Immature natural killer cell (primary cell): Measurements from ENCODE around the gene TNNI3K. TPM values are rescaled to one million over a fixed set of nuclear protein-coding genes. Genes with fewer than 3 reads are reported as not detected.
"Not testable (repeated sequence)": the region's sequence is repeated elsewhere in the genome, so short reads cannot be mapped to it uniquely, and the experiment has no call there.

Source experiments
- DNase-seq, 3 donors: peaks; one replicate each; pipeline ENCODE4 v3.0.0; 2022; ENCODE audit warnings: mixed read lengths in 1 of 3
- H3K27ac Mint-ChIP-seq, 6 donors: one replicate each; pipeline ENCODE4 v1.8.0; 2020; ENCODE audit warnings: mixed read lengths in 6 of 6, mild to moderate bottlenecking in 5 of 6, inconsistent platforms in 4 of 6, moderate library complexity in 3 of 6
- H3K27me3 Mint-ChIP-seq, 3 donors: one replicate each; pipeline ENCODE4 v1.8.0; 2020 to 2021; ENCODE audit warnings: low read depth in 3 of 3, mild to moderate bottlenecking in 3 of 3, mixed read lengths in 3 of 3, moderate library complexity in 3 of 3, inconsistent platforms in 1 of 3
- H3K36me3 Mint-ChIP-seq, 3 donors: one replicate each; pipeline ENCODE4 v1.8.0; 2020; ENCODE audit warnings: mixed read lengths in 3 of 3, inconsistent platforms in 2 of 3, mild to moderate bottlenecking in 2 of 3
- H3K4me1 Mint-ChIP-seq, 2 donors: one replicate each; pipeline ENCODE4 v1.8.0; 2020; ENCODE audit warnings: inconsistent platforms in 2 of 2, mild to moderate bottlenecking in 2 of 2, mixed read lengths in 2 of 2, moderate library complexity in 1 of 2
- H3K4me3 Mint-ChIP-seq, 5 donors: one replicate each; pipeline ENCODE4 v1.8.0; 2020; ENCODE audit warnings: mild to moderate bottlenecking in 5 of 5, mixed read lengths in 5 of 5, inconsistent platforms in 3 of 5, moderate library complexity in 3 of 5
- H3K9me3 Mint-ChIP-seq, 6 donors: one replicate each; pipeline ENCODE4 v1.8.0; 2020; ENCODE audit warnings: mild to moderate bottlenecking in 6 of 6, mixed read lengths in 6 of 6, inconsistent platforms in 4 of 6, moderate library complexity in 3 of 6
- polyA plus RNA-seq, 3 donors: library from polyadenylated mRNA; unstranded; fragments of 300-500 nt; fragmentation: Illumina TruSeq; gene quantifications; one replicate each; pipeline ENCODE4 v1.2.3, GENCODE V29; 2021

Gene TNNI3K
- polyA plus RNA-seq, 3 donors from 2014 or later: not detected

DNA sequence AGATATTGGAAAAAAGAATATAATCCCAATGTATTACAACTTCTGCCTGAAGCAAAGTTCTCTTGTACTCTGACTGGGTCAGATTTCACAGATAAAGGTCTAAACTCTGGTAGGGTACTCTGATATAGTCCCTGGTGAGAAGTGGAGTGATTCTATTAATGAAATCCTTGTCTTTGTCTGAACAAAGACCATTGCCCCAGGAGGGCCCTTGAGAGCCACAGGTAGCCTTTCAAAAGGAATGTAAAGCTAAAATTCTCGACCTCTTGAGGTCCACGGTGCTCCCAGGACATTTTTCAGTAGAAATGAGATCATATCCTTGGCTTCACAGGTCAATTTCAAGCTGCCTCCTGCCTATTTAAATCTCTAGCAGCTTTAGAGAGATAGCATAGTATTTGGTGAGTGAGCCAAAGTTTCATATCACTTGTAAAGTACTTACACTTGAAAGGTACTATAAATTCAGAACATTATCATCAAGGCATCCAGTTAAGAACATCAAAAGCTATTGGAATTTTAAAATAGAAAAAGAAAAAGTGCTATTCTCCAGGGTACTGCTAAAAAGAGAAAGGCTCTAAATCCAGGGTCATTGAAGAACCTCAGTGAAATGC lies 10.1 kb downstream of the TNNI3K start:
- peaks cover 0 to 5% (median 0%) of the 10 kb centered on the region in 3 donors for H3K36me3 Mint-ChIP-seq
- no peak overlapping the region for H3K4me3 Mint-ChIP-seq
- no peaks in the 10 kb centered on the region for H3K4me1 Mint-ChIP-seq
- peaks cover 0 to 4% (median under 1%) of the 10 kb centered on the region in 6 donors for H3K9me3 Mint-ChIP-seq
- H3K27ac Mint-ChIP-seq: no peak overlapping the region
- no peak for DNase-seq
- peaks cover 0 to 4% (median 0%) of the 10 kb centered on the region in 3 donors for H3K27me3 Mint-ChIP-seq

DNA sequence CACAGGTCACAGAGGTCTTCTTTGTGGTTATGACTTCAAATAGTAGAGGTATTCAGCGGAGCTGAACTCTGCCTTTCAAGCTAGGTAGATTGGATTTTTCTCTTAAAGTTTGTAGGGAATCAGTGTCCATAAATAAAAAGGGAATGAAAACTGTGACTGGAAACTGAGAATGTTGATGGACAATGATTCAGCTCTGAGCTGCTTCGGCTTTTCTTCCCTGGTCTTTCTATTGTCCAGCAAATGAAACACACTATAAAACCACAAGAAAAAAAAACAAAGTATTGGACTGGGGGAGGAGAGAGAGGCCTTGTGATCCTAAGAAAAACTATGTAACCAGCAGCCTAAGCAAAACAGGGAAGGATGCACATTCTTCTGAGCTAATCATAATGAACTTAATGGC lies 11.1 kb downstream of the TNNI3K start:
- H3K4me3 Mint-ChIP-seq: no peak overlapping the region
- peaks cover 0 to 5% (median 0%) of the 10 kb centered on the region in 3 donors for H3K36me3 Mint-ChIP-seq
- no peak for DNase-seq
- H3K27ac Mint-ChIP-seq: no peak overlapping the region
- H3K27me3 Mint-ChIP-seq: peaks cover 0 to 4% (median 0%) of the 10 kb centered on the region in 3 donors
- H3K9me3 Mint-ChIP-seq: peaks cover 0 to 4% (median under 1%) of the 10 kb centered on the region in 6 donors
- no peaks in the 10 kb centered on the region for H3K4me1 Mint-ChIP-seq

DNA sequence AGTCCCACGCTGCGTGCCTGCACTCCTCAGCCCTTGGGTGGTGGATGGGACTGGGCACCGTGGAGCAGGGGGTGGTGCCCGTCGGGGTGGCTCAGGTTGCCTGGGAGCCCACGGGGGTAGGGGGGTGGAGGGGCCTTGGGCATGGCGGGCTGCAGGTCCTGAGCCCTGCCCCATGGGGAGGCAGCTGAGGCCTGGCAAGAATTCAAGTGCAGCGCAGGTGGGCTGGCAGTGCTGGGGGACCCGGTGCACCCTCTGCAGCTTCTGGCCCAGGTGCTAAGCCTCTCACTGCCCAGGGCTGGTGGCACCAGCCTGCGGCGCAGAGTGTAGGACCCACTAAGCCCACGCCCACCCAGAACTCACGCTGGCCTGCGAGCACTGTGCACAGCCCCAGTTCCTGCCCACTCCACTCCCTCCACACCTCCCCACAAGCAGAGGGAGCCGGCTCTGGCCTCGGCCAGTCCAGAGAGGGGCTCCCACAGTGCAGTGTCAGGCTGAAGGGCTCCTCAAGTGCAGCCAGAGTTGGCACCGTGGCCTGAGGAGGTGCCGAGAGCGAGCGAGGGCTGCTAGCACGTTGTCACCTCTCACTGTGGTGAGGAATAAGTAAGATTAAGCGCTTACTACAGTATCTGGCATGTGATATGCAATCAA lies 12.8 kb downstream of the TNNI3K start:
- peaks cover 0 to 2% (median 0%) of the 10 kb centered on the region in 3 donors for H3K27me3 Mint-ChIP-seq
- H3K36me3 Mint-ChIP-seq: no peaks in the 10 kb centered on the region
- no peaks in the 10 kb centered on the region for H3K4me1 Mint-ChIP-seq
- DNase-seq: no peak
- H3K9me3 Mint-ChIP-seq: peaks cover 0 to 4% (median 0%) of the 10 kb centered on the region in 6 donors
- no peak overlapping the region for H3K27ac Mint-ChIP-seq
- no peak overlapping the region for H3K4me3 Mint-ChIP-seq

DNA sequence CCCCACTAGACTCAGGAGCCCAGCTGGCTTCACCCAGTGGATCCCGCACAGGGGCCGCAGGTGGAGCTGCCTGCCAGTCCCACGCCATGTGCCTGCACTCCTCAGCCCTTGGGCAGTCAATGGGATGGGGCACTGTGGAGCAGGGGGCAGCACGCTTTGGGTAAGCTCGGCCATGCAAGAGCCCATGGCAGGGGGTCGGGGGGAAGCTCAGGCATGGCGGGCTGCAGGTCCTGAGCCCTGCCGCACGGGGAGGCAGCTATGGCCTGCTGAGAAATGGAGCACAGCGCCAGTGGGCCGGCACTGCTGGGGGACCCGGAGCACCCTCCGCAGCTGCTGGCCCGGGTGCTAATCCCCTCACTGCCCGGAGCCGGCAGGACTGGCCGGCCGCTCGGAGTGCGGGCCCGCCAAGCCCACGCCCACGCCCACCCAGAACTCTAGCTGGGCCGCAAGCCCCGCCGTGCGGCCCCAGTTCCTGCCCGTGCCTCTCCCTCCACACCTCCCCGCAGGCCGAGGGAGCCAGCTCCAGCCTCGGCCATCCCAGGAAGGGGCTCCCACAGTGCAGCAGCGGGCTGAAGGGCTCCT lies 18.1 kb downstream of the TNNI3K start:
- not testable (repeated sequence) for H3K27me3 Mint-ChIP-seq, H3K9me3 Mint-ChIP-seq, H3K4me1 Mint-ChIP-seq, H3K36me3 Mint-ChIP-seq, DNase-seq, H3K27ac Mint-ChIP-seq, H3K4me3 Mint-ChIP-seq

DNA sequence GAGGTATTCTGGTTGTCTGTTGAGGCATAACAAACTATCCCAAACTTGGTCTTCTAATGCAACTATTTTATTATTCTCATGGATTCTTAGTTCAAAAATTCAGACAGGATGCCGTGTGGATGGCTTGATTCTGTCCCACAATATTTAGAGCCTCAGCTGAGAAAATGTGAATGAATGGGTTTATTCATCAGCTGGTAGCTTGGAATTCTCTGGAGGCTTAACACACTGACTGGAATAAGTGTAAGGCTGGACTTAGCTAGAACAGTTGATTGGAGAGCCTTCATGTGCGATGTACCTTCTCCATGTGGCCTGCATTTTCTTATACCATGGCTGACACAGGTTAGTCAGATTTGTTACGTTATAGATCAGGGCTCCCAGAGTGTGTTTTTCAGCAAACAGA lies 30.8 kb downstream of the TNNI3K start:
- Mint-ChIP-seq H3K9me3 (peaks cover 0 to 9% (median 3%) of the 10 kb centered on the region in 6 donors), H3K4me3 (no peak overlapping the region), H3K4me1 (no peaks in the 10 kb centered on the region), H3K27me3 (no peaks in the 10 kb centered on the region), H3K27ac (no peak overlapping the region), H3K36me3 (peaks cover 0 to 4% (median 0%) of the 10 kb centered on the region in 3 donors)
- no peak for DNase-seq

DNA sequence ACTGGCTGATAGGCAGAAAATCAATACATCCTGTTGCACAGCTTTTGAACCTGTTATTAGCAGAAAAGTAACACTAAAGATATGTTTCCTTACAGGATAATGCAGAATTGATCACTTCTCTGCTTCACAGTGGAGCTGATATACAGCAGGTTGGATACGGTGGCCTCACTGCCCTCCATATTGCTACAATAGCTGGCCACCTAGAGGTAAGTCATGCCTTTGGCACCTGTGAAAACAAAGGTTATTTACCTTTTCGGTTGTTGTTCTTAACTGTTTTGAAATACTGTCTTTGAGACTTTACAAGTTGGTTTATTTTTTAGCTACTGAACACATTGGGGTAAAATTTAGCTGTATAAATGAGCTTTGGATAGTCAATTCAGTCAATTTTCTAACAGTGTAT lies 36.3 kb downstream of the TNNI3K start:
- H3K9me3 Mint-ChIP-seq: peaks cover 0 to 9% (median 3%) of the 10 kb centered on the region in 6 donors
- H3K4me3 Mint-ChIP-seq: no peak overlapping the region
- H3K27ac Mint-ChIP-seq: no peak overlapping the region
- no peaks in the 10 kb centered on the region for H3K4me1 Mint-ChIP-seq
- H3K36me3 Mint-ChIP-seq: no peaks in the 10 kb centered on the region
- H3K27me3 Mint-ChIP-seq: no peaks in the 10 kb centered on the region
- no peak for DNase-seq

DNA sequence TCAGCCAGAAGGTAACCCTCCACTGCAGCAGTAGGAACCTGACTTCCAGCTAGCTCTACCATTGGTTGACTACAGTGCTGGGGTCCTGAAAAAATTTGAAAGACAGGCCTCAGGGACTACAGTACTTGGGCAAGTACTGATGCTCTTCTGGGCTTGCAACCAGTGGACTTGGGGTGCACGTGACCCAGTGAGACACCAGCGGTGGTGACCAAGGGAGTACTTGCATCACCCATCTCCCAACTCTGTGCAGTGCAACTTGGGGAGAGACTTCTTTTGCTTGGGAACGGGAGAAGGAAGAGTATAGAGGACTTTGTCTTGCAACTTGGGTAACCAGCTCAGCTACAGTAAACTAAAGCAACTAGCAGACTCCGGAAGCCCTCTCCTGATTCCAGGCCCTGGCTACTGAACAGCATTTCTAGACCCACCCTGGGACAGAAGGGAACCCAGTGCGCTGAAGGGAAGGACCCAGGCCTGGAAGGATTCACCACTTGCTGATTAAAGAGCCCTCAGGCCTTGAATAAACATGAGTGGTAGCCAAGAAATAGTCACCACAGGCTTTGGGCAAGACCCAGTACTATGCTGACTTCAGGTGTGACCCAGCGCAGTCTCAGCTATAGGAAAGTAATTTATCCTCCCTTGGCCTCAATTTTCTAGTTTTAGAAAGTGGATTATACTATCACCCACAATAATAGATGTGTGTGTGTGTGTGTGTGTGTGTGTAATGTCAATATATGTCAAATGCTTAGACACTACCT lies 45.6 kb downstream of the TNNI3K start:
- Mint-ChIP-seq H3K27ac (no peak overlapping the region), H3K4me1 (no peaks in the 10 kb centered on the region), H3K27me3 (no peaks in the 10 kb centered on the region), H3K4me3 (no peak overlapping the region), H3K9me3 (peaks cover 0 to 9% (median 0%) of the 10 kb centered on the region in 6 donors), H3K36me3 (no peaks in the 10 kb centered on the region)
- DNase-seq: no peak

DNA sequence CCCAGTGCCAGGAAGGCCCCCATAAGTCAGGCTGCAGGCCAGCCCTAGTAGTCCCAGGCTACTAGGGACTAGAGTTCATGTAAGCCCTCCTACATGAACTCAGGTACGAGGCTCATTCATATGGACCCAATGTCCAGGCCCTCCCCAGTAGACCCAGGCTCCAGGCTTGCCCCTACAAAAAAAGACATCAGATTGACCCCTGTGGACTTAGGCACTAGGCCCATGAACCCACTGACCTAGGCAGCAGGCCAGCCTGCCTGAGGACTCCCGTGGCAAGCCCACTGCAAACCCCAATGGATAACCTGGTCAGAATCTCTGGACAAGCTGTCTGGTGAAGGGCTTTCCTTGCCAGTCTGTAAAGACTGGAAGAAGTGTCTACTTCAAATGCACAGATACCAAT lies 51.2 kb downstream of the TNNI3K start:
- peaks cover 1 to 20% (median 10%) of the 10 kb centered on the region in 6 donors for H3K9me3 Mint-ChIP-seq
- no peak for DNase-seq
- H3K27me3 Mint-ChIP-seq: no peaks in the 10 kb centered on the region
- no peaks in the 10 kb centered on the region for H3K4me1 Mint-ChIP-seq
- H3K36me3 Mint-ChIP-seq: no peaks in the 10 kb centered on the region
- no peak overlapping the region for H3K27ac Mint-ChIP-seq
- no peak overlapping the region for H3K4me3 Mint-ChIP-seq

DNA sequence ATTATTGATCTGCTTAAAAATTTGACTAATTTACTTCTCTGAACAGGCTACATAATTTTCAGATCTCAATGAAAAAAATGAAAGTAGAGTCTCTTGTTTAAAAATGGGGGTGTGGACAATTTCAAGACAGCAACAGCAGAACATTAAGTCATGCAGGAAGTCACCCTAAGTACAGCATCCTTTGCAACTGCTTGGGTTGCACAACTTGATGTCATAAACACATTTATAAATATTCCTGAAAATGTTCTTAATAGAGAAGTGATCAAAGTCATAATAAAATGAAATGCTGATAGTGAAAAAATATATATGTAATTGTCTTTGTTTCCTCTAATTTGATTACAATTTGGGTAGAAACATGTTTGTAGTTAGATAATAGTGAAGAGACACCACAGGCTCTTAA lies 79.3 kb downstream of the TNNI3K start:
- H3K9me3 Mint-ChIP-seq: peaks cover 6 to 18% (median 9%) of the 10 kb centered on the region in 6 donors
- no peak overlapping the region for H3K27ac Mint-ChIP-seq
- DNase-seq: no peak
- no peaks in the 10 kb centered on the region for H3K27me3 Mint-ChIP-seq
- H3K4me1 Mint-ChIP-seq: no peaks in the 10 kb centered on the region
- H3K4me3 Mint-ChIP-seq: no peak overlapping the region
- H3K36me3 Mint-ChIP-seq: peaks cover 0 to 2% (median 0%) of the 10 kb centered on the region in 3 donors

DNA sequence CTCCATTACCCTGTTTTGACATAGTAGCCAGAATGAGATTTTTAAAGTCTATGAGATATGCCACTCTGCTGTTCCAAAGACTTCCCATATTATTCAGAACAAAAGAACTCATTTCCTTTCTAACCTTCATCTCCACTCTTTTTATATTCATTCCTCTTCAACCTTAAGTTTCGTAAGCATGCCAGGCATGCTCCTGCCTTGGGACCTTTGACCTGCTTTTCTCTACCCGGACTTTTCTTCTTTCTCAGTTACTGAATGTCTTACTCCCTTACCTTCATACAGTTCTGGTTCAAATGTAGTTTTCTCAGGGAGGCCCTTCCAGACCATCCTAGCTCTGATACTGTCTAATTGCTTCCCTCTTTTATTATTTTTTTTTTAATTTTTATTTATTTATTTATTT lies 81.1 kb downstream of the TNNI3K start:
- Mint-ChIP-seq H3K4me3 (no peak overlapping the region), H3K4me1 (no peaks in the 10 kb centered on the region), H3K9me3 (peaks cover 2 to 13% (median 8%) of the 10 kb centered on the region in 6 donors), H3K27me3 (peaks cover 0 to 2% (median 0%) of the 10 kb centered on the region in 3 donors), H3K36me3 (no peaks in the 10 kb centered on the region), H3K27ac (no peak overlapping the region)
- no peak for DNase-seq

DNA sequence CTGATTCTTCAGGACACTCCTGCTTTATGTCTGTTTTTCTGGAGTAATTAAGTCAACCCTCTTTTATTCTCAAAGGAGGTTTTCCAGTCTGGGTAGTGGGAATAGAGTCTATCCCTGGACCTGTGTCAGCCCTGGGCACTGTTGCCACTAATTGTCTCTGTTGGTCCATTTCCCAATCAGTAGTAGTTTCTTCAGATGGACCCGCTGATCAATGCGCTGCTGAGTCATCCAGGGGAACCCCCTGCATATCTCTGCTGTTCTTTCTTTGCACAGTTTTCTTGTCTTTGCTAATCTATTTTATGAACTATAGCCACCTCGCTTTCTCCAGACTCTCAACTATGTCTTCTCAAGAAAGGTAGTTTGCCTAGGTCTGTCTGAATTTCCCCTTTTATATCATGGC lies 82.5 kb downstream of the TNNI3K start:
- no peak for DNase-seq
- Mint-ChIP-seq H3K36me3 (no peaks in the 10 kb centered on the region), H3K4me3 (no peak overlapping the region), H3K9me3 (peaks cover 2 to 14% (median 8%) of the 10 kb centered on the region in 6 donors), H3K4me1 (no peaks in the 10 kb centered on the region), H3K27me3 (peaks cover 0 to 2% (median 0%) of the 10 kb centered on the region in 3 donors), H3K27ac (no peak overlapping the region)

DNA sequence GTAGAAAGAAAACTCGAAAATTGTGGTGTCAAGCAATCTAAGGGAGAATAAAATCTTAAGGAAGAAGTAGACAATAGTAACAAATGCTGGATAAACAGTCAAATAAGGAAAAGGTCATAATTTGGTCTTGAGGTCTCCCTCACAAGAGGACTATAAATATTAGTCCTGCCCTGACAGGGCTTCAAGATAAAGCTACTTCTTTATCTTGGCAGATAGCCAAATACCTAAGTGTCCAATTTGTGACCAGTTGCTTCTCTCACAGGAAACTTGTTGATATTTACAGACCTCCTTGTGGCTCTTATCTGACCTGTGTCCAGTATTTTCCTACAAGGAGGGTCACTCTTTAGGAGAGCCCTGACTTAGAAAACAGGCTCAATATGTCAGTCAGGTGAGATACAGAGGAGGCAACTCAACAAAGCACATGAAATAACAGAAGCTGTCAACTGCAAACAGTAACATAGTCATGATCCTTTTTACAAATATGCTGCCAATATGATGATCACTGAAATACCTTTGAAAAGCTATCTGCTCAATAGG lies 88.8 kb downstream of the TNNI3K start:
- DNase-seq: no peak
- H3K36me3 Mint-ChIP-seq: no peaks in the 10 kb centered on the region
- peaks cover 0 to 2% (median 1%) of the 10 kb centered on the region in 3 donors for H3K27me3 Mint-ChIP-seq
- no peak overlapping the region for H3K27ac Mint-ChIP-seq
- H3K9me3 Mint-ChIP-seq: peaks cover 0 to 9% (median 3%) of the 10 kb centered on the region in 6 donors
- no peak overlapping the region for H3K4me3 Mint-ChIP-seq
- H3K4me1 Mint-ChIP-seq: no peaks in the 10 kb centered on the region

DNA sequence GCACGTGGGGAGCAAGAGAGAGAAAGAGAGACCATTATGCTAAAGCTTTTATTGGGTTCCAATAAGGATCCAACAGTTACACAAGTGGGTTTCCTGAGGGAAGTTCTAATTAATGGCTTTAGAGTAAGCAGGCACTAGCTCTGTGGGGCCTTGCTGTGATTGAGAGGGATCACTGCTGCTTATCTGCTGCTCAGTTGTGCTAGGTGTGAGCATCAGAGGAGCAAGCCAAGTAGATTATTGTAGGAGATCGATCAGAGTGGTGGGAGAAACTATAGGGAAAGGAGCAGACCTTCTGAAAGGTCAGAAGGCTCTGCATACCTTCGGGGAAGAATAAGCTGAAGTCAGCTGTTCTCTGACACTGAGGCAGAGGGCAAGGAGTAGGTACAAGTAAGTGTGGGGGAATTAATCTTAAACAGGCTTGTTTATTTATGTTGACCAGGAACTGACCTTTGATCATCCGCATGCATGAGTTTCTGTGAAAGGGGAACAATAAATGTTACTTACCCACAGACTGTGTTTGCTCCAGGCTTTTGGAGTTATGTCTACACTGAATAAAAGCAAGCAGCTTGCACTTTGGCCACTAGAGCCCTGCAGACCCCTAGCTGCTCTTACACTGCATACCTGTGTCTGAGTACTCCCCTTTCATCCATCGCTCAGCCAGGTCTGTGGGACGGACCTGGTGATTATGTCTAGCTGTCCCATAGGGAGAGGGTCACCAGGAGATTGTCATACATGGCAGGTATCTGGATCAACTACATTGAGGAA lies 89.7 kb downstream of the TNNI3K start:
- Mint-ChIP-seq H3K27ac (no peak overlapping the region), H3K27me3 (peaks cover 0 to 2% (median 1%) of the 10 kb centered on the region in 3 donors), H3K4me3 (no peak overlapping the region)

More for the DNA sequence above, 89.7 kb downstream of the TNNI3K start:
- peaks cover 0 to 9% (median 3%) of the 10 kb centered on the region in 6 donors for H3K9me3 Mint-ChIP-seq
- DNase-seq: no peak
- H3K36me3 Mint-ChIP-seq: no peaks in the 10 kb centered on the region
- H3K4me1 Mint-ChIP-seq: no peaks in the 10 kb centered on the region
